Mesodermal cell (in vitro differentiated cells): ENCODE results near the gene UQCRC1.

ENCODE experiments used
- H3K27ac ChIP-seq: 2 replicates; pipeline ENCODE4 v1.7.0; 2013; ENCODE audit warnings: mild to moderate bottlenecking, low read depth, low read length, moderate library complexity; ENCODE audit not compliant: severe bottlenecking
- H3K36me3 ChIP-seq: 2 replicates; pipeline ENCODE4 v1.7.1; 2013; ENCODE audit warnings: mild to moderate bottlenecking, low read length, moderate library complexity; ENCODE audit not compliant: control insufficient read depth, insufficient read depth
- H3K4me1 ChIP-seq: one replicate; pipeline ENCODE4 v1.7.1; 2013; ENCODE audit warnings: mild to moderate bottlenecking, low read length; ENCODE audit not compliant: insufficient read depth, control insufficient read depth, poor library complexity, severe bottlenecking
- H3K4me3 ChIP-seq: 2 replicates; pipeline ENCODE4 v1.7.0; 2013; ENCODE audit warnings: low read length, control low read depth, mild to moderate bottlenecking; ENCODE audit not compliant: insufficient read depth, poor library complexity, severe bottlenecking; ENCODE audit errors: extremely low read depth
- H3K9me3 ChIP-seq: 2 replicates; pipeline ENCODE4 v1.7.1; 2013; ENCODE audit warnings: mild to moderate bottlenecking, low read length, moderate library complexity; ENCODE audit not compliant: control insufficient read depth
- WGBS, 2 experiments: methylation state at CpG; one replicate each; pipeline ENCODE4 v1.1.5; 2013; ENCODE audit warnings: missing lambda C conversion rate in 2 of 2; ENCODE audit not compliant: insufficient coverage in 2 of 2; 5-methylcytosine and 5-hydroxymethylcytosine counted together

The UQCRC1 gene

GRCh38 chr3:48631516-48632448 lies 22.3 kb upstream of the UQCRC1 start:
- Histone ChIP-seq H3K4me1 (peaks cover 14% of the 10 kb centered on the region), H3K4me3 (no peak overlapping the region), H3K9me3 (no peaks in the 10 kb centered on the region), H3K27ac (no peak overlapping the region), H3K36me3 (peaks cover 74% of the 10 kb centered on the region)
- 98 to 99% methylated on average over 13 to 17 of the region's 22 CpGs for WGBS, 2 experiments

GRCh38 chr3:48630833-48631232 lies 21.4 kb upstream of the UQCRC1 start:
- H3K27ac ChIP-seq = no peak overlapping the region
- H3K36me3 ChIP-seq = peaks cover 83% of the 10 kb centered on the region
- H3K4me3 ChIP-seq = no peak overlapping the region
- peaks cover 6% of the 10 kb centered on the region for H3K4me1 ChIP-seq
- WGBS, 2 experiments = 98 to 100% methylated on average over 7 to 12 of the region's 12 CpGs
- H3K9me3 ChIP-seq = no peaks in the 10 kb centered on the region

- peaks cover 88% of the 10 kb centered on the region for H3K36me3 ChIP-seq
- 98 to 100% methylated on average over 4 to 5 of the region's 8 CpGs for WGBS, 2 experiments
- peaks cover 6% of the 10 kb centered on the region for H3K4me1 ChIP-seq
- no peaks in the 10 kb centered on the region for H3K9me3 ChIP-seq
- no peak overlapping the region for H3K4me3 ChIP-seq
- H3K27ac ChIP-seq = no peak overlapping the region
These were observed 21.0 kb upstream of the UQCRC1 start for GRCh38 chr3:48630407-48630806.

- WGBS, 2 experiments = 94 to 95% methylated on average over 10 to 11 of the region's 12 CpGs
- Histone ChIP-seq H3K4me3 (no peak overlapping the region), H3K9me3 (no peaks in the 10 kb centered on the region), H3K27ac (no peak overlapping the region), H3K4me1 (peaks cover 6% of the 10 kb centered on the region), H3K36me3 (peaks cover 93% of the 10 kb centered on the region)
These were observed 20.4 kb upstream of the UQCRC1 start for GRCh38 chr3:48629894-48630293.

GRCh38 chr3:48628277-48629017 lies 19.0 kb upstream of the UQCRC1 start:
- Histone ChIP-seq H3K9me3 (no peaks in the 10 kb centered on the region), H3K27ac (no peak overlapping the region), H3K4me3 (no peak overlapping the region), H3K36me3 (peaks cover 97% of the 10 kb centered on the region), H3K4me1 (no peaks in the 10 kb centered on the region)
- WGBS, 2 experiments = 96 to 97% methylated on average over 9 to 13 of the region's 13 CpGs

- Histone ChIP-seq H3K4me3 (no peak overlapping the region), H3K36me3 (peaks cover 74% of the 10 kb centered on the region), H3K4me1 (no peaks in the 10 kb centered on the region), H3K9me3 (no peaks in the 10 kb centered on the region), H3K27ac (no peak overlapping the region)
- WGBS, 2 experiments = 100% methylated on average over 1 to 4 of the region's 6 CpGs
These were observed 16.2 kb upstream of the UQCRC1 start for GRCh38 chr3:48625600-48625999.

- WGBS, 2 experiments = 96 to 98% methylated on average over 9 of the region's 10 CpGs
- H3K4me1 ChIP-seq = no peaks in the 10 kb centered on the region
- H3K4me3 ChIP-seq = no peak overlapping the region
- H3K9me3 ChIP-seq = no peaks in the 10 kb centered on the region
- H3K36me3 ChIP-seq = peaks cover 65% of the 10 kb centered on the region
- no peak overlapping the region for H3K27ac ChIP-seq
These were observed 15.3 kb upstream of the UQCRC1 start for GRCh38 chr3:48624767-48625166.

- Histone ChIP-seq H3K4me3 (no peak overlapping the region), H3K4me1 (no peaks in the 10 kb centered on the region), H3K36me3 (peaks cover 58% of the 10 kb centered on the region), H3K27ac (no peak overlapping the region), H3K9me3 (no peaks in the 10 kb centered on the region)
- 90 to 93% methylated on average over 3 to 4 of the region's 6 CpGs for WGBS, 2 experiments
These were observed 14.6 kb upstream of the UQCRC1 start for GRCh38 chr3:48623851-48624547.

GRCh38 chr3:48621461-48621869 lies 12.0 kb upstream of the UQCRC1 start, which contains the start of gene TMEM89:
Gene TMEM89, minus strand, starts transcription at chr3:48621769. Its CDS starts 13 bp downstream, at chr3:48621756.
- Histone ChIP-seq H3K9me3 (peaks cover 13% of the 10 kb centered on the region), H3K36me3 (peaks cover 32% of the 10 kb centered on the region), H3K27ac (no peak within 1 kb of the TSS), H3K4me1 (no peaks in the 10 kb centered on the region), H3K4me3 (no peak within 1 kb of the TSS)
- WGBS, 2 experiments = 93 to 99% methylated on average over 12 to 19 of the region's 19 CpGs
